NCI-H146 treated with DMSO at 0.1 percent for 48 hours (cell line): Measurements from ENCODE around the gene GPD1.

Experiments
- DNase-seq: peaks from one replicate; lab custom pipeline; 2025; ENCODE audit not compliant: unreplicated experiment; lab: John Stamatoyannopoulos, UW

The GPD1 gene

GRCh38 chr12:50099302-50100008, 4.4 kb upstream of the GPD1 start:
- DNase-seq, result no peak

DNA sequence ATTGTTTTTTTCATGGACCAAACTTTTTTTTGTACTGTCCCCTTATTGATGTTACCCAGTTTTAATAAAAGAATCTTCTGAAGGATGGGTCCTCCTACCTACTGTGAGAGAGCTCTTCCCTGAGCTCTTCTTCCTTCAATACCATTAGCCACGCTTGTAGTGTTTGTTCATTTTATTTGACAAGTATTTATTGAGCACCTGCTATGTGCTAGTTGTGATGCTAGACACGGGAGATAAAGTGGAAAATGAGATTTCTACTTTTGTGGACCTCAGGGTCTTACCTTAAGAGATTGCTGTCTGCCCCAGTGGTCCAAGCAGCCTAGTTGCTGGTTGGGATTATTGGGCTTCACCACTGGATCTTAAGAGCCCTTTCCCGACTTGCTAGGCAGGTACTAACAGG, 3.2 kb upstream of the GPD1 start:
- no peak for DNase-seq

DNA sequence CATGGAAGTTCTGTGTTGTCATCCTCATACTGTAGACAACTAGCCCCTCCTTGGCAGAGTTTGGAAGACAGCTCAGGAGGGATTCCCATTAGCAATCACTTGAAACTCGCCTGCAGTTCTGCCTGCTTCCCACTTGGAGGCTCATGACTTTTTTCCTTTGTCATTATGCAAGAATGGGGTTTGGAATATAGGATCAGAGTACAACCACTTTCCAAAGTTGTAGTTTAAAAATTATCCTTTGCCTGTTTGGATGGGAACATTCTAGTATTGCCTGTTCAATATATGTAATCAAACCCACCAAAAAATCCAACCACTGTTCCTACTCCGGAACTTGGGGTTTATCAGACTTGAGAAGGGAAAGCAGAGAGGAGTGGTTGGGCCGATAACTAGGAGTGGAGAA, 2.1 kb upstream of the GPD1 start:
- DNase-seq, result no peak

- DNase-seq, result no peak
Observed at GRCh38 chr12:50102131-50102531, 1.7 kb upstream of the GPD1 start.

- no peak for DNase-seq
Observed at GRCh38 chr12:50102646-50103309, 1.0 kb upstream of the GPD1 start.

GRCh38 chr12:50103351-50103750, 457 bp upstream of the GPD1 start:
- DNase-seq, result no peak

GRCh38 chr12:50104417-50105366, 884 bp downstream of the GPD1 start:
- no peak for DNase-seq

DNA sequence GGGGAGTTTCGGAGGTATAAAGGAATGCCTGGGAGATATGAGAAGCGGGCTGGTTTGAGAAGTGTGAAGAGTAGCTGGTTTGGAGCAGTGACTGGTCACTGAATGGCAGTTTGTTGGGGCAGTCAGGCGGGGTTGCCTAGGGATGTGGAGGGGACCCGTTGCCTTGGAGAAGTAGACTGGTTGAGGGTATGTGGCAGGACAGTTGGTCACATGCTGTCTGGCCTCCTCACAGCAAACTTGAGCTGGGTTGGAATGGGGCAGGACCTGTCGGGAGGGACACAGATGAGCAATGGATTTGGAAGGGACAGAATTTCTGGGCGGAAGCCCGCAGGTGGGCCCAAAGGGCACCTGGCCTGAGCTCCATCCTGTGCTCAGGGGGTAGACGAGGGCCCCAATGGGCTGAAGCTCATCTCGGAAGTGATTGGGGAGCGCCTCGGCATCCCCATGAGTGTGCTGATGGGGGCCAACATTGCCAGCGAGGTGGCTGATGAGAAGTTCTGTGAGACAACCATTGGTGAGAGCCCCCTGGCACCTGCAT, 2.2 kb downstream of the GPD1 start:
- no peak for DNase-seq

GRCh38 chr12:50106907-50107306, 3.1 kb downstream of the GPD1 start:
- no peak for DNase-seq

GRCh38 chr12:50107416-50108268, 3.8 kb downstream of the GPD1 start:
- DNase-seq, result no peak

DNA sequence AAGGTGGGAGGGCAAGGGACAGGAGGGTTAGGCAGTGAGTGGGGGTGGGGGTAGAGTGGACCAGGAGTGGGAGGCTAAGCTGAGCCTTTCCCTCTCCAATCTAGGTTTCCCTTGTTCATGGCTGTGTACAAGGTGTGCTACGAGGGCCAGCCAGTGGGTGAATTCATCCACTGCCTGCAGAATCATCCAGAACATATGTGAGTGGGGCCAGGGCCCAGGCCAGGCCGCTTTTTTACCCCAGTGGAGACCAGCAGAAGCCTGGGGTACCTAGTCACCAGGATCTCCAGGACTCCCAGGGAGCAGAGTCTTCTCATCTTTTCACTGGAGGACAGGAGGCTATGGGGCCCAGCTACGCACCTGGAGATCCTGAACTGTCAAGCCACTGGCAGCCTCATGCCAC, 5.5 kb downstream of the GPD1 start:
- no peak for DNase-seq

DNA sequence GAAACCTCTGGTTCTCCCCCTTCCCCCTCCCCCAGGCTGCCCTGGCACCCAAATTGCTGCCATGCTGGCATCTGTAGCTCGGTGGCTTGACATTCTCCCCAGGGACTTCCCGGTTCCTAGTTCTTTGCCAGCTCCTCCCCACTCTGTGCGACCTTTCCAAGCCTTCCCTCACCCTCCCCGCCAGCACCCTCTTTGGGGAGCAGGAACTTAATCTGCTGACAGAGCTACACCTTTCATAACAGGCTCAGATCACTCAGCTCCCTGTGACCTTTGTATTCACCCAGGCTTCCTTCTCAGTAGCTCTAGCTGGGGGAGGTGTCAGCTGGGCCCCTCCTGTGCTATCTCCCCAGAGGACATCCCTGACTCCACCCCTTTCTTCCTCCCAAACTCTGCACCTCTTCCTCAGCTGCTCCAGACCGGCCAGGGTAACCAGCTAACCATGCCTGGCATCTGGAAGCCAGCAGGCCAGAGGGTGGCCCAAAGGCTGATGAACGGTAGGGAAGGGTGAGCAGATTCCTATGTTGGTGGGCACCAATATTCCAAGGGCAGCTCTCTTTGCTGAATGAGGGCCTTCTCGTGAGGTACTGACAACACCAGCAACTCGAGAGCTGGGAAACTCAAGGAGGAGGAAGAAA, 6.4 kb downstream of the GPD1 start:
- no peak for DNase-seq

DNA sequence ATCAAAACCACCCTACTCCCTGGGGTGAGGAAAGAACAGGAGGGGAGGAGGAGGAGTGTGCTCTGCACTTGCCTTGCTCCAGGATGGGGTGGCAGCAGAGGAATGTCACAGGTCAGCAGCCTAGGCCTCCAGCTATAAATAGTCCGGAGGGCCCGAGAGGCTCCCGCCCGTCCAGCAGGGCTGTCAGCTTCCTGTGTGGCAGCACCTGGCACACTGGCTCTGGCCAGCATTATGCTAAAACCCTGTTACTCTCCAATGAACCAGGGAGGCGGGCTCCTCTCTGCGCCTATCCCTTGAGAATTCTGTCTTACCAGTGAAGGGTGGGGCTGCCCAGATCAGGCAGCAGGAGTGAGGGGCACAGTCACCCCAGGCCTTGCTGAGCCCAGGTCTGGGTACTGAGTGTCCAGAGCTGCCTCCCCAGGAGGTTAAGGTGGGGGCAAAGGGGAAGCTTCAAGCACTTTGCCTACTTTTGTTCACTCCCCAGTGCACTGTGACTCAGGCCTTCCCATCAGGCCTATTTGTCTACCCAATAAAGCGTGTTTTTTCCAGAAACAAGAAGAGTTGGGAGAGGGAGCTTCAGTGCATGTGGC, 7.0 kb downstream of the GPD1 start:
- DNase-seq, result peak; percentile 30

DNA sequence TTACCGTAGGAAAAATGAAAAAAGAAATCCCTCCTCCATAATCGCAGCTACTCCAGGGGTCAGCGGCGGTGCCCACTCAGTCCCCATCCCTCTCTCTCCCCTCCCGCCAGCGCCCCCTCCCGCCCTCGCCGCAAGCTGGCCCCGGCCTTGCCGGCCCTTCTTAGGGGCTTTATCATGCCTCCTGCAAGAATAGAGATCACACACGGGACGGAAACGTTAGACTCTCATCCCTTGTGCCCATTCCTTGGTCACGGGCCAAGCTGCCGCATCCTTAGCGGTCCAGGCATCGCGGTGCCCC, 7.5 kb downstream of the GPD1 start:
- no peak for DNase-seq

- peak; percentile 99 for DNase-seq
Observed at GRCh38 chr12:50111693-50112455, 8.1 kb downstream of the GPD1 start, which contains the start of gene COX14. Gene COX14 (plus strand): TSS chr12:50112236. CDS start chr12:50120044, 7,808 bp downstream.

DNA sequence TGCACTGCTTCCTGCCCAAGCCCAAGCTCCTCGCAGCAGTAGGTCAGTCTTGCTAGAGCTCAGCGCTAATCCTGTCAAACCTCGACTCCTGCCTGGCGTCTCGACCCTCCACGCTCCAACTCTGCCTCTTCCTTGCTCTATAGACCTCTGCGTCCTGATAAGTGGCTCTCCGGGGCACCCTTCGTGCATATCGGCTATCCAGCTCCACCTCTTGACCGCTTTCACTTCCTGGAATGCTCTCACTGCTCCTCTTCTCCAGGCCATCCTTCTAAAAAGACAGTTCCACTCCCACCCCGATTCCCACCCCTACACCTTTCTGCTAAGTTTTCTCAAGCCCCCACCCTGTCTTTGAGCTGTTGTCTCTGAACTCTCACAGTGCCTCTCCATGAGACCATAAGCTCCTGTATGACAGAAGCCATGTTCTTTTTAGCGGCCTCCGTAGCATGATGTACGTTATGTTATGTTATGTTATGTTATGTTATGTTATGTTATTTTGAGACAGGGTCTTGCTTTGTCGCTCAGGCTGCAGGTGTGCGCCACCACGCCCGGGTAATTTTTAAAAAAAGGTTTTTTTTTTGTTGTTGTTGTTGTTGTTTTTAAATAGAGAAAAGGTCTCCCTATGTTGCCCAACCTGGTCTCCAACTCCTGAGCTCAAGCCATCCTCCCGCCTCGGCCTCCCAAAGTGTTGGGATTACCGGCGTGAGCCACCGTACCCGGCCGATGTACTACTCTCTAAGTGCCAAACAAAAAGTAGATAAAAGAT, 8.8 kb downstream of the GPD1 start:
- DNase-seq, result peak; percentile 72

DNA sequence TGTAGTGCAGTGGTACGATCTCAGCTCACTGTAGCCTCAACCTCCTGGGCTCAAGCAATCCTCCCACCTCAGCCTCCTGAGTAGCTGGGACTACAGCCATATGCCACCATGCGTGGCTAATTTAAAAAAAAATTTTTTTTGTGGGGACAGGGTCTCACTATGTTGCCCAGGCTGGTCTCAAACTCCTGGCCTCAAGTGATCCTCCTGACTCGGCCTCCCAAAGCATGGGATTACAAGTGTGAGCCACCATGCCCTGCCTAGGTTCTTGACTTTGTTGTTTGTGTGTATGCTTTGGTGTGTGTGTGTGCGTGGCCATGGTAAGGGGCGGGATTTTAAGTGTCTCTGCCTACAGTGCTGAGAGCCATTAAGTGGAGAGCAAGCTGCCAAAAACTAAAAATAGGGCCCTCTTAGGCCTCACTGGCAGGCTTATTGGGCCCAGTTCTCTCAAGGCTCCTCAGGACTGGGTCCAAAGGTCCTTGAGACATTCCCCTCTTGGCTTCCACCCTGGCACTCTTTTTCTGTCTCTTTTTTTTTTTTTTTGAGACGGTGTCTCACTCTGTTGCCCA, 13.3 kb downstream of the GPD1 start:
- DNase-seq, result no peak

- DNase-seq, result no peak
Observed at GRCh38 chr12:50119387-50119786, 15.6 kb downstream of the GPD1 start.
